HepG2 (cell line): ENCODE data around the gene LRP1B.

ENCODE experiments used
- AKAP8 ChIP-seq: sonication (generic); formaldehyde crosslinking; IDR thresholded peaks from 2 replicates; pipeline ENCODE4 v1.5.1; 2020; ENCODE audit warnings: mild to moderate bottlenecking, missing genetic modification reagents
- KAT8 ChIP-seq: IDR thresholded peaks from 2 replicates; pipeline ENCODE4 v1.6.1; 2016; ENCODE audit warnings: missing genetic modification reagents, missing compliant biosample characterization
- MXI1 ChIP-seq: IDR thresholded peaks from 3 replicates; pipeline ENCODE4 v1.6.1; 2012; ENCODE audit warnings: low read depth, low read length, inconsistent platforms, borderline replicate concordance
- PAF1 ChIP-seq: IDR thresholded peaks from 2 replicates; pipeline ENCODE4 v1.6.1; 2016; ENCODE audit warnings: missing genetic modification reagents, missing compliant biosample characterization
- POLR2A ChIP-seq, 2 experiments: IDR thresholded peaks; 2 replicates each; pipeline ENCODE4 v1.6.1; 2011; ENCODE audit warnings: low read depth in 2 of 2, low read length in 2 of 2, mild to moderate bottlenecking in 1 of 2, moderate library complexity in 1 of 2; ENCODE audit not compliant: insufficient read depth in 1 of 2
- SYNCRIP ChIP-seq: fragments of 200-400 bp; formaldehyde crosslinking; IDR thresholded peaks from 2 replicates; pipeline ENCODE4 v1.6.1; 2018; ENCODE audit warnings: mild to moderate bottlenecking, low read depth, low read length; ENCODE audit not compliant: insufficient read depth
- TGIF2 ChIP-seq: IDR thresholded peaks from 2 replicates; pipeline ENCODE4 v1.6.1; 2016; ENCODE audit warnings: control low read depth, missing compliant biosample characterization
- ZFP36L2 ChIP-seq: sonication (generic); formaldehyde crosslinking; IDR thresholded peaks from 2 replicates; pipeline ENCODE4 v1.4.0; 2020; ENCODE audit warnings: missing genetic modification reagents
- TF ChIP-seq, protein P1 (sequence below): sonication (generic); formaldehyde crosslinking; IDR thresholded peaks from 2 replicates; pipeline ENCODE4 v1.5.0; 2020; ENCODE audit warnings: mild to moderate bottlenecking, missing genetic modification reagents, moderate library complexity
- TF ChIP-seq, protein P2 (sequence below): sonication (generic); formaldehyde crosslinking; conservative IDR thresholded peaks from 2 replicates; pipeline ENCODE4 v1.5.0; 2020; ENCODE audit warnings: missing genetic modification reagents
- TF ChIP-seq, protein P3 (sequence below): sonication (generic); formaldehyde crosslinking; IDR thresholded peaks from 2 replicates; pipeline ENCODE4 v1.8.1; 2022; ENCODE audit warnings: low read depth, mild to moderate bottlenecking, missing genetic modification reagents

DNA sequence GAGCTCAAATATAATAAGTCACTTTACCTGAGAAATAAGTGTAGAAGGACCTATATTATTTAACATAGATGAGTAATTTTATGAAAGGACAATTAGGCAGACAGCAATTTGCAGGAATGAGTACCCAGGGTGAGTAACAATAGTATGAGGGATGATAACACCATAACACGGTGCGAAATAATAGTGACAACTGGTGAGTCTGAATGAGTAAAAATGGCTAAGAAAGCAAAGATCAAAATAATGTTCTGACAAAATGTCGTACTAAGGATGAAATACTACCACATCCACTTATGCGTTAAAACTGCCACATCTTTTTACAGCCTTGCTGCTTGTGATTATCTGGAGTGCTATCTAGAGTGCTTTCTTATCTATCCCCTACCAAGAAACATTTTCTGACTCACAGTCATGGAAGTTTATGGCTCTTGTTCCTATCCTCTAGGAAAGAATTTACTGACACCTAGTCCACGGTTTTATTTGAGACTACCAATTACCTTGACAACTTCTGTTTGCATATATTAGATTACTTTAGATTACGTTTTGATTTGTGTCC is 929.7 kb downstream of the LRP1B start:
- TF ChIP-seq, protein P1, sequence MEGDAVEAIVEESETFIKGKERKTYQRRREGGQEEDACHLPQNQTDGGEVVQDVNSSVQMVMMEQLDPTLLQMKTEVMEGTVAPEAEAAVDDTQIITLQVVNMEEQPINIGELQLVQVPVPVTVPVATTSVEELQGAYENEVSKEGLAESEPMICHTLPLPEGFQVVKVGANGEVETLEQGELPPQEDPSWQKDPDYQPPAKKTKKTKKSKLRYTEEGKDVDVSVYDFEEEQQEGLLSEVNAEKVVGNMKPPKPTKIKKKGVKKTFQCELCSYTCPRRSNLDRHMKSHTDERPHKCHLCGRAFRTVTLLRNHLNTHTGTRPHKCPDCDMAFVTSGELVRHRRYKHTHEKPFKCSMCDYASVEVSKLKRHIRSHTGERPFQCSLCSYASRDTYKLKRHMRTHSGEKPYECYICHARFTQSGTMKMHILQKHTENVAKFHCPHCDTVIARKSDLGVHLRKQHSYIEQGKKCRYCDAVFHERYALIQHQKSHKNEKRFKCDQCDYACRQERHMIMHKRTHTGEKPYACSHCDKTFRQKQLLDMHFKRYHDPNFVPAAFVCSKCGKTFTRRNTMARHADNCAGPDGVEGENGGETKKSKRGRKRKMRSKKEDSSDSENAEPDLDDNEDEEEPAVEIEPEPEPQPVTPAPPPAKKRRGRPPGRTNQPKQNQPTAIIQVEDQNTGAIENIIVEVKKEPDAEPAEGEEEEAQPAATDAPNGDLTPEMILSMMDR (CRISPR knock-in tag): no peak
- TF ChIP-seq, protein P2, sequence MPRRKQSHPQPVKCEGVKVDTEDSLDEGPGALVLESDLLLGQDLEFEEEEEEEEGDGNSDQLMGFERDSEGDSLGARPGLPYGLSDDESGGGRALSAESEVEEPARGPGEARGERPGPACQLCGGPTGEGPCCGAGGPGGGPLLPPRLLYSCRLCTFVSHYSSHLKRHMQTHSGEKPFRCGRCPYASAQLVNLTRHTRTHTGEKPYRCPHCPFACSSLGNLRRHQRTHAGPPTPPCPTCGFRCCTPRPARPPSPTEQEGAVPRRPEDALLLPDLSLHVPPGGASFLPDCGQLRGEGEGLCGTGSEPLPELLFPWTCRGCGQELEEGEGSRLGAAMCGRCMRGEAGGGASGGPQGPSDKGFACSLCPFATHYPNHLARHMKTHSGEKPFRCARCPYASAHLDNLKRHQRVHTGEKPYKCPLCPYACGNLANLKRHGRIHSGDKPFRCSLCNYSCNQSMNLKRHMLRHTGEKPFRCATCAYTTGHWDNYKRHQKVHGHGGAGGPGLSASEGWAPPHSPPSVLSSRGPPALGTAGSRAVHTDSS (CRISPR knock-in tag): no peak
- TF ChIP-seq POLR2A (IDR thresholded peaks at IDR 0.05; ENCODE audit: insufficient read depth in 1 of 2, low read depth in 2 of 2, low read length in 2 of 2) (no peak), TGIF2 (no peak), MXI1 (no peak), SYNCRIP (no peak), KAT8 (CRISPR knock-in tag) (no peak), PAF1 (CRISPR knock-in tag) (no peak), AKAP8 (CRISPR knock-in tag) (no peak), ZFP36L2 (CRISPR knock-in tag) (no peak)
- TF ChIP-seq, protein P3, sequence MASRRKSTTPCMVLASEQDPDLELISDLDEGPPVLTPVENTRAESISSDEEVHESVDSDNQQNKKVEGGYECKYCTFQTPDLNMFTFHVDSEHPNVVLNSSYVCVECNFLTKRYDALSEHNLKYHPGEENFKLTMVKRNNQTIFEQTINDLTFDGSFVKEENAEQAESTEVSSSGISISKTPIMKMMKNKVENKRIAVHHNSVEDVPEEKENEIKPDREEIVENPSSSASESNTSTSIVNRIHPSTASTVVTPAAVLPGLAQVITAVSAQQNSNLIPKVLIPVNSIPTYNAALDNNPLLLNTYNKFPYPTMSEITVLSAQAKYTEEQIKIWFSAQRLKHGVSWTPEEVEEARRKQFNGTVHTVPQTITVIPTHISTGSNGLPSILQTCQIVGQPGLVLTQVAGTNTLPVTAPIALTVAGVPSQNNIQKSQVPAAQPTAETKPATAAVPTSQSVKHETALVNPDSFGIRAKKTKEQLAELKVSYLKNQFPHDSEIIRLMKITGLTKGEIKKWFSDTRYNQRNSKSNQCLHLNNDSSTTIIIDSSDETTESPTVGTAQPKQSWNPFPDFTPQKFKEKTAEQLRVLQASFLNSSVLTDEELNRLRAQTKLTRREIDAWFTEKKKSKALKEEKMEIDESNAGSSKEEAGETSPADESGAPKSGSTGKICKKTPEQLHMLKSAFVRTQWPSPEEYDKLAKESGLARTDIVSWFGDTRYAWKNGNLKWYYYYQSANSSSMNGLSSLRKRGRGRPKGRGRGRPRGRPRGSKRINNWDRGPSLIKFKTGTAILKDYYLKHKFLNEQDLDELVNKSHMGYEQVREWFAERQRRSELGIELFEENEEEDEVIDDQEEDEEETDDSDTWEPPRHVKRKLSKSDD (CRISPR knock-in tag): no peak
